ENCODE results near the gene TRMT61A.

DNA sequence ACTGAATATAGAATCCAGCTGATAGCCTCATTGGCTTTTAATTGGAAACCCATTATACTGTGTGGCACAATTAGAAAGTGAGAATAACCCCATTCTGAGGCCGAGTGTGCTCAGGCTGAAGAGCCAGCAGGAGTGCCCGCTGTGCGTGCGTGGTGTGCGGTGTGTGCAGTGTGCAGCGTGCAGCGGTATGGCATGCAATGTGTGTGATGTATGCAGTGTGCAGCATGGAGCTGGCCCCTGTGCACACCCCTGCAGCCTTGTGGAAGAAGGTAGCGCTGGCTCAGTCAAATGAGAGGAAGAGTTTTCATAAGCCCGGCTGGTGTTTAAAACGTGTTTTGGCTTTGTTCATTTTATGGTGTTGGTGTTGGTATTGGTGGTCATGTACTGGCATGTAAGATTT is 29.3 kb upstream of the TRMT61A start:
- TF ChIP-seq, protein P1, sequence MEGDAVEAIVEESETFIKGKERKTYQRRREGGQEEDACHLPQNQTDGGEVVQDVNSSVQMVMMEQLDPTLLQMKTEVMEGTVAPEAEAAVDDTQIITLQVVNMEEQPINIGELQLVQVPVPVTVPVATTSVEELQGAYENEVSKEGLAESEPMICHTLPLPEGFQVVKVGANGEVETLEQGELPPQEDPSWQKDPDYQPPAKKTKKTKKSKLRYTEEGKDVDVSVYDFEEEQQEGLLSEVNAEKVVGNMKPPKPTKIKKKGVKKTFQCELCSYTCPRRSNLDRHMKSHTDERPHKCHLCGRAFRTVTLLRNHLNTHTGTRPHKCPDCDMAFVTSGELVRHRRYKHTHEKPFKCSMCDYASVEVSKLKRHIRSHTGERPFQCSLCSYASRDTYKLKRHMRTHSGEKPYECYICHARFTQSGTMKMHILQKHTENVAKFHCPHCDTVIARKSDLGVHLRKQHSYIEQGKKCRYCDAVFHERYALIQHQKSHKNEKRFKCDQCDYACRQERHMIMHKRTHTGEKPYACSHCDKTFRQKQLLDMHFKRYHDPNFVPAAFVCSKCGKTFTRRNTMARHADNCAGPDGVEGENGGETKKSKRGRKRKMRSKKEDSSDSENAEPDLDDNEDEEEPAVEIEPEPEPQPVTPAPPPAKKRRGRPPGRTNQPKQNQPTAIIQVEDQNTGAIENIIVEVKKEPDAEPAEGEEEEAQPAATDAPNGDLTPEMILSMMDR (IDR thresholded peaks at IDR 0.05 in 2 of 3, conservative IDR thresholded peaks at IDR 0.05 in 1 of 3; ENCODE audit: insufficient read depth in 2 of 3, low read depth in 1 of 3, low read length in 3 of 3): no peak
- TF ChIP-seq, protein P2, sequence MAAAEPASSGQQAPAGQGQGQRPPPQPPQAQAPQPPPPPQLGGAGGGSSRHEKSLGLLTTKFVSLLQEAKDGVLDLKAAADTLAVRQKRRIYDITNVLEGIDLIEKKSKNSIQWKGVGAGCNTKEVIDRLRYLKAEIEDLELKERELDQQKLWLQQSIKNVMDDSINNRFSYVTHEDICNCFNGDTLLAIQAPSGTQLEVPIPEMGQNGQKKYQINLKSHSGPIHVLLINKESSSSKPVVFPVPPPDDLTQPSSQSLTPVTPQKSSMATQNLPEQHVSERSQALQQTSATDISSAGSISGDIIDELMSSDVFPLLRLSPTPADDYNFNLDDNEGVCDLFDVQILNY (CRISPR knock-in tag; IDR thresholded peaks at IDR 0.05): no peak
- TF ChIP-seq POLR2A (conservative IDR thresholded peaks at IDR 0.05) (no peak), ZSCAN29 (IDR thresholded peaks at IDR 0.05) (no peak)
- TF ChIP-seq, protein P3, sequence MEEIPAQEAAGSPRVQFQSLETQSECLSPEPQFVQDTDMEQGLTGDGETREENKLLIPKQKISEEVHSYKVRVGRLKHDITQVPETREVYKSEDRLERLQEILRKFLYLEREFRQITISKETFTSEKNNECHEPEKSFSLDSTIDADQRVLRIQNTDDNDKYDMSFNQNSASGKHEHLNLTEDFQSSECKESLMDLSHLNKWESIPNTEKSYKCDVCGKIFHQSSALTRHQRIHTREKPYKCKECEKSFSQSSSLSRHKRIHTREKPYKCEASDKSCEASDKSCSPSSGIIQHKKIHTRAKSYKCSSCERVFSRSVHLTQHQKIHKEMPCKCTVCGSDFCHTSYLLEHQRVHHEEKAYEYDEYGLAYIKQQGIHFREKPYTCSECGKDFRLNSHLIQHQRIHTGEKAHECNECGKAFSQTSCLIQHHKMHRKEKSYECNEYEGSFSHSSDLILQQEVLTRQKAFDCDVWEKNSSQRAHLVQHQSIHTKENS (CRISPR knock-in tag; IDR thresholded peaks at IDR 0.05): no peak

Data from K562 (cell line).